Measurements from ENCODE around the gene ELN. TPM values are rescaled to one million over a fixed set of nuclear protein-coding genes. Genes with fewer than 3 reads are reported as not detected.

The ELN gene
- total and polyA plus RNA-seq, 2 of the 8 experiments (the other 6 are each of a cell fraction or from before 2014, with no cell fraction given), result 5.1 to 5.6 TPM

DNA sequence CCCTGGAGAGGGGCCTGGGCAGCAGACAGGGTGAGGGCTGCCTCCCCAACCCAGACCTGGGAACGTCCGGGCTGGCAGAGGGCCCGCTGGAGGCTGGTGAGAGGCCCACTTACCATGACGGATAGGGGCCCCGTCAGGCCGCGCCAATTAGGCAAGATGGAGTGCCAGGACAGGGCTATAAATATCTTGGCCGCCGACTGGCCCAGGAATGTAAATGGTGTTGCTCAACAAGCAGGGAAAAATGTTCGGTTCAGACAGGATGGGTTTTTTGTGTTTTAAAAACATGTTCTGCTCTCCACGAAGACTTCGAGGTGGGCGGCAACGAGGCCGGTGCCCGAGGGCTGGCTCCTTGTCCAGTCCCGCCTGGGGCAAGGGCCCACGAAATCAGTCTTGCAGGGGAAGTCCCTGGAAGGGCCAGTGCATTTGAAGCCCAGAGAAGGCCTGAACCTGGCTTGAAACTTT, 35.8 kb upstream of the ELN start:
- Histone ChIP-seq H3K4ac (replicated peaks; ENCODE audit: insufficient read length, low read depth, low read length) (no peak overlapping the region), H3K9ac (replicated peaks in 1 of 4; ENCODE audit: extremely low read depth in 1 of 4, low read depth in 3 of 4, low read length in 3 of 4) (no peak overlapping the region), H2AFZ (ENCODE audit: low read length) (no peak overlapping the region), H3K23me2 (ENCODE audit: low read depth, low read length) (no peaks in the 10 kb centered on the region), H3K27me3 (replicated peaks in 1 of 4; ENCODE audit: control insufficient read depth in 3 of 4, extremely low read depth in 1 of 4, insufficient read depth in 3 of 4, low read length in 3 of 4) (no peaks in the 10 kb centered on the region), H3K4me3 (ENCODE audit: extremely low read depth in 1 of 4, insufficient read depth in 2 of 4, low read depth in 3 of 4, low read length in 4 of 4) (no peak overlapping the region), H3K56ac (replicated peaks; ENCODE audit: insufficient read length, low read depth, low read length) (no peak overlapping the region), H3K14ac (ENCODE audit: insufficient read length) (no peak overlapping the region), H4K5ac (ENCODE audit: insufficient read length, low read depth, low read length) (no peak overlapping the region), H2BK20ac (ENCODE audit: low read length) (no peak overlapping the region), H3K18ac (ENCODE audit: extremely low read depth, low read length) (no peak overlapping the region), H3K4me2 (ENCODE audit: insufficient read depth in 1 of 2, low read depth in 2 of 2, low read length in 2 of 2) (no peak overlapping the region), H3K23ac (ENCODE audit: insufficient read length) (no peak overlapping the region), H3K36me3 (ENCODE audit: control insufficient read depth in 2 of 4, insufficient read depth in 4 of 4, low read length in 3 of 4) (no peaks in the 10 kb centered on the region), H2AK5ac (ENCODE audit: low read depth, low read length) (no peak overlapping the region), H4K20me1 (replicated peaks in 1 of 2; ENCODE audit: control insufficient read depth in 1 of 2, insufficient read depth in 2 of 2, low read length in 2 of 2) (no peaks in the 10 kb centered on the region), H4K91ac (replicated peaks; ENCODE audit: insufficient read length, low read length) (no peak overlapping the region), H4K8ac (ENCODE audit: extremely low read depth, insufficient read depth, low read length) (no peak overlapping the region), H3K4me1 (replicated peaks in 1 of 4; ENCODE audit: control insufficient read depth in 3 of 4, insufficient read depth in 4 of 4, low read length in 3 of 4) (no peaks in the 10 kb centered on the region), H3K9me3 (ENCODE audit: insufficient read depth in 2 of 2, low read depth in 1 of 2, low read length in 1 of 2) (peaks cover 3 to 11% of the 10 kb centered on the region in 2 experiments; a peak in 2 of 4 replicates), H3K79me2 (ENCODE audit: control insufficient read depth in 1 of 2, insufficient read depth in 2 of 2, low read length in 2 of 2) (no peaks in the 10 kb centered on the region), H2BK15ac (ENCODE audit: low read length) (no peak overlapping the region), H2BK120ac (replicated peaks; ENCODE audit: low read depth, low read length) (no peak overlapping the region), H3K27ac (ENCODE audit: low read depth, low read length) (no peak overlapping the region), H3K79me1 (ENCODE audit: low read depth, low read length) (no peaks in the 10 kb centered on the region), H2BK12ac (ENCODE audit: low read depth, low read length) (no peak overlapping the region), H2BK5ac (ENCODE audit: low read depth, low read length) (no peak overlapping the region)
- ChIA-PET POLR2A (ENCODE audit: partially characterized antibody) (no interaction called here), CTCF (ENCODE audit: partially characterized antibody) (interaction anchor here (0.6 to 2.1 kb wide), 2 partner anchors 12 to 34 kb away, joined by 3 to 9 read pairs; no protein-coding TSS in a partner anchor)
- FAIRE-seq (no peak), DNase-seq (ENCODE audit: low read depth in 1 of 2, low spot score in 2 of 2) (no peak)
- WGBS, 2 experiments (ENCODE audit: extremely low coverage in 1 of 2, insufficient coverage in 1 of 2, insufficient read length in 1 of 2, insufficient replicate concordance in 2 of 2, low coverage in 1 of 2, low lambda C conversion rate in 2 of 2, missing lambda C conversion rate in 1 of 2), result 94% methylated on average over 18 of the region's 18 CpGs; no CpG with 5 or more reads in 1 of the 2 experiments
- TF ChIP-seq SAP30 (IDR thresholded peaks at IDR 0.05; ENCODE audit: insufficient read depth, insufficient replicate concordance, low read length), result no peak
